Mammary epithelial cell (primary cell): ENCODE data around the gene TIA1.

ENCODE experiments used
- EZH2 ChIP-seq: IDR thresholded peaks from 2 replicates; pipeline ENCODE4 v1.6.1; 2012; ENCODE audit warnings: low read length, inconsistent platforms, borderline replicate concordance
- TF ChIP-seq, protein P1 (sequence below), 2 donors: IDR thresholded peaks in 1 of 2; conservative IDR thresholded peaks in 1 of 2; 2 replicates each; pipeline ENCODE4 v1.5.1; 2011 to 2012; ENCODE audit warnings: inconsistent platforms in 2 of 2, low read length in 2 of 2, mild to moderate bottlenecking in 2 of 2, control low read depth in 1 of 2, low read depth in 1 of 2; ENCODE audit not compliant: insufficient read depth in 1 of 2; ENCODE audit errors: extremely low read depth in 1 of 2

DNA sequence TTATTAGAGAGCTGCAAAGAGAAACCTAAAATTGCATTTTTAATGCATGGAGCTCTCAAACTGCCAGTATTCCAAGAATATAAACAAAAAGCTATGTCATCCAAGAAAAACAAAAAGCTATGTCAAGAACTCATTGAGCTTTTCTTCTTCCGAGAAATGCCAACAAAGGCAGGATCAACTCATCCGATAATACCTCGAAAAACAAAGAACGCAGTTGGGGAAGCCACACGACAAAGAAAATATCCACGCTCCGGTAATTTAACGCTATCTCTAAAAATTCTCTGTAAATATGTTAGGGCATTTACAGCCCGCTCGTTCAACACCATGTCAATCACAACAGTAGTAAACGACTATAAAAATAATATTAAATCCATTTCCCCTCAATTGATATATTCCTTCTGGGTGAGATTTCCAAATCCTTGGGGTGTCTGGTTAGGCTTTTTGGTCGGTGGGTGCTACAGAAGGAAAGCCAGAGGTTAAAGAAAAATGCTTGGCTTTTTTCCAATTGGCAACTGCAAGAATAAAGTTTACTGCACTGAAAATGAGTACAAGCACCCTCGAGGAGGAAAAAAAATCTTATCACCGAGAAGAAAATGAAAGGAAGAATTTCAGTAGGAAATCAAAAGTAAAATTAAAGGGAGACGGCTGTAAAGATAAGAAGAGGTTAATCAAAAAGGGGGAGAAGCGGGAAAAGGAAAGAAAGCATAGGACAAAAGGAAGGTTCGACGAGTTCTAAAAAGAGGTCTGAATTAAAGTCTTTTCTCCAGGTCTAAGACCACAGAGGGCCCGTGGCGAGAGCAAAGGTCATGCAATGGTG lies 856 bp downstream of the TIA1 start:
- TF ChIP-seq, protein P1, sequence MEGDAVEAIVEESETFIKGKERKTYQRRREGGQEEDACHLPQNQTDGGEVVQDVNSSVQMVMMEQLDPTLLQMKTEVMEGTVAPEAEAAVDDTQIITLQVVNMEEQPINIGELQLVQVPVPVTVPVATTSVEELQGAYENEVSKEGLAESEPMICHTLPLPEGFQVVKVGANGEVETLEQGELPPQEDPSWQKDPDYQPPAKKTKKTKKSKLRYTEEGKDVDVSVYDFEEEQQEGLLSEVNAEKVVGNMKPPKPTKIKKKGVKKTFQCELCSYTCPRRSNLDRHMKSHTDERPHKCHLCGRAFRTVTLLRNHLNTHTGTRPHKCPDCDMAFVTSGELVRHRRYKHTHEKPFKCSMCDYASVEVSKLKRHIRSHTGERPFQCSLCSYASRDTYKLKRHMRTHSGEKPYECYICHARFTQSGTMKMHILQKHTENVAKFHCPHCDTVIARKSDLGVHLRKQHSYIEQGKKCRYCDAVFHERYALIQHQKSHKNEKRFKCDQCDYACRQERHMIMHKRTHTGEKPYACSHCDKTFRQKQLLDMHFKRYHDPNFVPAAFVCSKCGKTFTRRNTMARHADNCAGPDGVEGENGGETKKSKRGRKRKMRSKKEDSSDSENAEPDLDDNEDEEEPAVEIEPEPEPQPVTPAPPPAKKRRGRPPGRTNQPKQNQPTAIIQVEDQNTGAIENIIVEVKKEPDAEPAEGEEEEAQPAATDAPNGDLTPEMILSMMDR (conservative IDR thresholded peaks at IDR 0.05 in 1 of 2, IDR thresholded peaks at IDR 0.05 in 1 of 2; ENCODE audit: extremely low read depth in 1 of 2, insufficient read depth in 1 of 2, low read depth in 1 of 2, low read length in 2 of 2), result no peak
- TF ChIP-seq EZH2, result no peak
